GM18511 (cell line): Measurements from ENCODE around the gene ACTN2.

Experiments
- ATAC-seq: cut with Tn5 transposase; IDR thresholded peaks from one replicate; pipeline ENCODE4 v1.9.1; 2021; ENCODE audit warnings: mild to moderate bottlenecking, moderate library complexity; ENCODE audit not compliant: unreplicated experiment

The ACTN2 gene

GRCh38 chr1:236689713-236690569 lies 3.6 kb downstream of the ACTN2 start:
- no peak for ATAC-seq

- no peak for ATAC-seq
These were observed 5.0 kb downstream of the ACTN2 start for GRCh38 chr1:236691348-236691747.

- no peak for ATAC-seq
These were observed 5.8 kb downstream of the ACTN2 start for GRCh38 chr1:236692128-236692527.

- no peak for ATAC-seq
These were observed 6.4 kb downstream of the ACTN2 start for GRCh38 chr1:236692742-236693141.

GRCh38 chr1:236699366-236699765 lies 13.1 kb downstream of the ACTN2 start:
- no peak for ATAC-seq

GRCh38 chr1:236700903-236701302 lies 14.6 kb downstream of the ACTN2 start:
- ATAC-seq: no peak

- no peak for ATAC-seq
These were observed 15.5 kb downstream of the ACTN2 start for GRCh38 chr1:236701782-236702181.

- ATAC-seq: no peak
These were observed 16.6 kb downstream of the ACTN2 start for GRCh38 chr1:236702791-236703394.

GRCh38 chr1:236705771-236706170 lies 19.5 kb downstream of the ACTN2 start:
- no peak for ATAC-seq

- ATAC-seq: no peak
These were observed 19.9 kb downstream of the ACTN2 start for GRCh38 chr1:236706183-236706582.

- ATAC-seq: no peak
These were observed 24.1 kb downstream of the ACTN2 start for GRCh38 chr1:236710328-236710892.

GRCh38 chr1:236716160-236716559 lies 29.9 kb downstream of the ACTN2 start:
- ATAC-seq: no peak

- no peak for ATAC-seq
These were observed 31.5 kb downstream of the ACTN2 start for GRCh38 chr1:236717811-236718210.

GRCh38 chr1:236718328-236718727 lies 32.0 kb downstream of the ACTN2 start:
- no peak for ATAC-seq

GRCh38 chr1:236720206-236720605 lies 33.9 kb downstream of the ACTN2 start:
- no peak for ATAC-seq

GRCh38 chr1:236720611-236721010 lies 34.3 kb downstream of the ACTN2 start:
- ATAC-seq: no peak

GRCh38 chr1:236724049-236724448 lies 37.8 kb downstream of the ACTN2 start:
- no peak for ATAC-seq

- no peak for ATAC-seq
These were observed 38.2 kb downstream of the ACTN2 start for GRCh38 chr1:236724506-236724905.

GRCh38 chr1:236725668-236726067 lies 39.4 kb downstream of the ACTN2 start:
- ATAC-seq: no peak

GRCh38 chr1:236727521-236727920 lies 41.2 kb downstream of the ACTN2 start:
- no peak for ATAC-seq

- no peak for ATAC-seq
These were observed 42.5 kb downstream of the ACTN2 start for GRCh38 chr1:236728752-236729151.

GRCh38 chr1:236733653-236734052 lies 47.4 kb downstream of the ACTN2 start:
- ATAC-seq: peak; percentile 50
